NCI-H1105 (cell line): ENCODE data around the gene KCNQ1.

Experiments used
- DNase-seq: peaks from one replicate; lab custom pipeline; 2025; lab: John Stamatoyannopoulos, UW

The KCNQ1 gene

GRCh38 chr11:2577991-2578928 lies 133.5 kb downstream of the KCNQ1 start:
- no peak for DNase-seq

- DNase-seq, result no peak
Measured at GRCh38 chr11:2578929-2579270, 134.1 kb downstream of the KCNQ1 start.

DNA sequence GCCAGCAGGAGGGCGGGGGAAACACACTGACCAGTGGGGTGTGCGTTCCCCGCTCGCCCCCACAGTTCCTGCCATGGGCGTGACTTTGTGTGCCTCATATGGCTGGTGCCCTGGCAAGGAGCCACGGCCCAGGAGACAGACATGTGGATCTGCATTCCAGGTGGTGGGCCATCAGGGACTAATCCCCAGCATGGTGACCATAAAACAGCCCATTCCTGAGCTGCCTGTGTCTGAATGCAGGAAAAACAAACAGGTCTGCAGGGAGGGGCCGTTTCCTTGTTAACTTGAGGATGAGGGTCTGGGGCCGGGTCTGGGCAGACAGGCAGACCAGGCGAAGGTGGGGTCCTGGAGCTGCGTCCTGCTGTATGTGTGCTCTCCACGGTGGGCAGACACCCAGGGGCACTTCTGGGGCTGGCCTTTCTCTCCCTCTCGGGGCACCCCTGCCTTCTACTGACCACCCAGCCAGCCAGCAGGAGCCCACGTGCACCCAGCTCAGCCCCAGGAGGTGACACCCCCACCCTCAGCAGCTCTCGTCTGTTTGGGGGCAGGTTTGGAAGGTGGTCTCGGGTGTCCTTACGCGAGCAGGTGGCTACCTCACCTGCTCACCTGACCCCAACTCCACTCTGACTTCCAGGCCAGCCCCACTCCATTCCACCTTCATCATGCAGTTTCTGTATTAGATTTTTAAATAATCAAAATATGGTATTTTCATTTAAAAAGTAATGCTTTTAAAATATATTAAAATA lies 134.7 kb downstream of the KCNQ1 start:
- DNase-seq, result no peak

- no peak for DNase-seq
Measured at GRCh38 chr11:2580061-2580421, 135.2 kb downstream of the KCNQ1 start.

DNA sequence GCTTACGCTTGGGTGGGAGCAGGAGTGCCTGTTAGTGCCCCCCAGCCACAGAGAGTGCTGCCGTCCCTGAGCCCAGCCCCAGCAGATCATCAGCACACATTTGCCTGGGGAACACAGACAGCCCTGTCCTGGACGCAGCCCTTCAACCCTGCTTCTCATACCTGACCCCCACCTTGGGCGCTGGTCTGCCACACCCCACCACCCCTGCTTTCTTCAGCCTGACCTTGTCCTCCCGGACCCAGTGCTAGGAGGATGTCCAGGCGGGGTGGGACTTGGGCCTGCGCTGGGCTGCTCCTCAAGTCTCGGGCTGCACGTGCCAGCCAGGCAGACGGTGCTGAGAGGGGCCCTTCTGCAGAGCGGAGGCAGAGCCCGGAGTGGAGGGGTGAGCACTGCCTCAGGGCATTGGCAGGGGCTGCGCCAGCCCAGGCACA lies 135.8 kb downstream of the KCNQ1 start:
- no peak for DNase-seq

DNA sequence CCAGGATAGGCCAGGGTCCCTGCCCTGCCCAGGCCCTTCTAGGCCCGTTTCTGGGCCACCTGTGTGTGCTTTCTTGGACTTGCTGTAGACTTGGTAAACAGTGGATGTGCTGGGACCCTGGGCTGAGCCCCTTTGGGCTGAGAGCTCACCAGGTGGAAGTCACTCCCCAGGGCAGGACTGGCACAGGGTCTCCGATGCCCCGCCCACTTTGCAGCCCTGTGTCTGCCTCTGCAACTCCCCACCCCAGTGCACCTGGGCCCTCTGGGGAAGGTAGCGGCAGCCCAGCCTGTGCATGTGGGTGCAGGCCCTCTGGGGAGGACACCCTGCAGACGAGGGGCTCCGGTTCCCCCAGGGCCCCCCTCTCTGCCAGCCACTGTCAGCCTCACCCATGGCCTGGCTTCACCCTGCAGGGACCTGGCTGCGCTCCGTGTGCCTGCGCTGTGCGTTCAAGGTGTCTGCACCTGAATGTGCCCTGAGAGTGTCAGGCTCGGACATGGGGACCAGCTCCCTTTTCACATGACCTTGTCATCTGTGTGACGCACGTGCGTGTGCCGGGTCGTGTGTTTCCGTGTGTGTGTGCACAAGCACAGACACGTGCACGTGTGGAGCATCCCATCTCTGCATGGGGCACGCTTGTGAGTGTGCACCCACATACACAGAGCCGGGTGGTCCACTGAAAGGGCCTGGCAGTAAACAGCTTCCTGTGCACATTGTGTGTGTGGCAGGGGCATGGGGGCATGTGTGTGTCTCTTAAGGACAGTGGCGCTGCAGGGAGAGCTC lies 136.5 kb downstream of the KCNQ1 start:
- DNase-seq, result no peak

DNA sequence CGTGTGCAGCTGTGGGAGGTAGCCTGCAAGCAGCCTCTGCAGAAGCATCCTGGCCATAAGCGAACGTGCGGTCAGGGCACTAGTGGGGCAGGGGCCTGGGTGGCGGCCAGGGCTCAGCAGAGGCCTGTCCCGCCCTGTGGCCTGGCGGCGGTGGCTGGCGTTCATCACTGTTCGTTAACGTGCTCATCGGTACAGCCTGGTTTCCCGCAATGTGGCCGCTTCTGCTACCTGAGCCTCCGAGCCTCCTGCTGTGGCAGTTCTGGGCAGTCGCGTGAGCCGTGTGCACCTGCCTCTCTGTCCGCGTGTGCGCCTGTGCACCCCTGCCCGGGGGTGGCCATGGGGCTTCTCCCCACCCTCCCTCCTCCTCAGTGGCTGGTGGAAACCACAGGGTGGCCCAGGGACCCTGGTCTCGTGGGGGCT lies 137.1 kb downstream of the KCNQ1 start:
- no peak for DNase-seq

DNA sequence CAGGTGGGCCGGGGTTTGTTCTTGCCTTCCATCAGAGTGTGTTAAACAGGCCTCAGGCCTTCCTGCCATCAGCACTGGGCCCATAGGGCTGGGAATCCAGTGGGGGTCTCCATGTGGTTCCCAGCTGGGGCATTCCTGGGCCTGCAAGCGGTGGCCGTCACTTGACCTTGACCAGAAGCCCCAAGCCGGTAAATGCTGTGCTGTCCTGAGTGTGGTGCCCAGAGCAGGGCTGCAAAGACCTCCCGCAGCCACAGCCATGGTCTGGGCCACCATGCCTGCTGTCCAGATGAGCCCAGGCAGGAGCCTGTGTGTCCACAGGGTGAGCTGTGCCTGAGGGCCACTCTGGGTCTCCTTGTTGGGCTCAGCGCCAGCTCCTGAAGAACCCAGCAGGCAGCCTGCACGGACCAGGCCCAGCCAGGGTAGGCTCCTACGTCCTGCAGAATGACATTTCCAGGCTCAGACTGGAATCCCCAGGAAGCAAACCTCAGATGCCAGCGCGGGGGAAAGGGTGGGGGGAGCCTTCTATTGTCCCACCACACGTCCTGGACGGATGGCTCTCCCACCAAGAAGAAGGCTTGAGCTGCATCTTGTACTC lies 137.6 kb downstream of the KCNQ1 start:
- DNase-seq, result no peak

DNA sequence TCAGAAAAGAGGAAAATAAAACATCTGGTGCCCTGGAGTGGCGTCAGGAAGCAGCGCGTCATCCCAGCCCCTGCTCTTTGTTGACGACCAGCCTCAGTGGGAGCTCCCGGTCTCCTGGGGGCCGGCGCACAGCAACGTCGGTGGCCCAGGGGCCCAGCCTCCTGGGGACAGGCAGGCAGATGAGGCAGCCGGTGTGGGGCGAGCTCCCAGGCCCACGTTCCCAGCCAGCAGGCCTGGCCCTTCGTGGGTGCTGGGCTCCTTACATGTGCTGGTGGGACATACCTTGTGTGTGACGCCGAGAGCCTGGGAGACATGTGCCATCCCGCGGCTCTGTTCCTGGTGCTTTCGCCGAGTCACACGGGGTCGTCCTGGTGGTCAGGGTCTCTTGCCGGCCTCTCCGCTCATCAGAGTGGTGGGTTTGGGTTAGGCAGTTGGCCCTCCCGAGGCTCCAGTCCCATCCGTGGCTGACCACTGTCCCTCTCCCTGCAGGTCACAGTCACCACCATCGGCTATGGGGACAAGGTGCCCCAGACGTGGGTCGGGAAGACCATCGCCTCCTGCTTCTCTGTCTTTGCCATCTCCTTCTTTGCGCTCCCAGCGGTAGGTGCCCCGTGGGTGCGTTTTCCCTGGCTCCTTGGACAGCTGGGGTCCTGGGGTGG lies 138.3 kb downstream of the KCNQ1 start:
- DNase-seq, result no peak

DNA sequence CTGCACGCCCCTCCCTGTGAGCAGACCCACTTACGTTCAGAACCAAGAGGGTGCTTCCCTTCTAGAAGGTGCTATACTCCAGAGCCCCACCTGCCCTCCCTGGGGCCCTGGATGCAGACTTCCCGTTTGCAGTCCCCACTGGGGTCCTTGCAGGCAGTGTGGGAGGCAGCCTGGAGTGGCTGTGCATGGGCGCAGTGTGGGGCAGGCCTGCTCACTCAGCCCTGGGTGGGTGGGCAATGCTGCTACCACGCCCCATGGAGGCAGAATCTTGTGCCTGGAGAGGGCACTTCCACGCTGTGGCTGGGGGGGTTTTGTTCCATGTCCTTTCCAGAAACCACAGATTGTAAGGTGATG lies 138.8 kb downstream of the KCNQ1 start:
- no peak for DNase-seq

DNA sequence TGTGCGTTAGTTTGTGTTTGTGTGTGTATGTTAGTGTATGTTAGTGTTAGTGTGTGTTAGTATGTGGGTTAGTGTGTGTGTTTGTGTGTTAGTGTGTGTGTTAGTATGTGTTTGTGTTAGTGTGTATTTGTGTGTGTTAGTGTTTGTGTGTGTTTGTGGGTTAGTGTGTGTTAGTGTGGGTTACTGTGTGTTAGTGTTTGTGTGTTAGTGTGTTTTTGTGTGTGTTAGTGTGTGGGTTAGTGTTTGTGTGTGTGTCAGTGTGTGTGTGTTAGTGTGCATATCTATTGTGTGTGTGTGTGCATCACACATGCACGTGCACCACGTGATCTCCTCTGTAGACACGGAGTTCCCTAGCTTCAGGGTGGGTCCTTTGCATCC lies 139.6 kb downstream of the KCNQ1 start:
- no peak for DNase-seq

GRCh38 chr11:2584812-2585565 lies 140.2 kb downstream of the KCNQ1 start:
- no peak for DNase-seq

DNA sequence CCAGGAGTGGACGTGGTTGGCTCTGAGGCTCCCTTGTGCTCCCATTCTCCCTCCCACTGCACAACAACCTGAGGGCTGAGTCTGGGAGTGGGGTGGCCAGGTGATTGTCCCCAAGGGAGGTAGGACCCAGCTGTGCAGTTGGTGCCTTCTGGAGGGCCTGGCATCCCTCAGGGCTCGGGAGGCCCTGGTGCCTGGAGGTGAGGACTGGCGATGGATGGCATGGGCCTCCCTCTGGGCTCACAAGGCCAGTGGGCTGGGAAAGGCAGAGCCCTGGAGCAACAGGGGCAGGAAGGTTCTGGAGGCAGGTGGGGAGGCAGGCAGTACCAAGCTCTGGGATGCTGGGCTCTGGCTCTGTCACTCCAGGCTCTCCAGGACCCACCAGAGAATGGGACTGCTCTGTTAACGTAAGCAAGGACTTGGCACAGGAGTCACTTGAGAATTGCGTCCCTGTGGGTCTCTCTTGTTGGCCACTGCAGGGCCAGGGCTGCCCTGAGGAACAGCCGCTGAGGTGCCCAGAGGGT lies 140.8 kb downstream of the KCNQ1 start:
- no peak for DNase-seq

DNA sequence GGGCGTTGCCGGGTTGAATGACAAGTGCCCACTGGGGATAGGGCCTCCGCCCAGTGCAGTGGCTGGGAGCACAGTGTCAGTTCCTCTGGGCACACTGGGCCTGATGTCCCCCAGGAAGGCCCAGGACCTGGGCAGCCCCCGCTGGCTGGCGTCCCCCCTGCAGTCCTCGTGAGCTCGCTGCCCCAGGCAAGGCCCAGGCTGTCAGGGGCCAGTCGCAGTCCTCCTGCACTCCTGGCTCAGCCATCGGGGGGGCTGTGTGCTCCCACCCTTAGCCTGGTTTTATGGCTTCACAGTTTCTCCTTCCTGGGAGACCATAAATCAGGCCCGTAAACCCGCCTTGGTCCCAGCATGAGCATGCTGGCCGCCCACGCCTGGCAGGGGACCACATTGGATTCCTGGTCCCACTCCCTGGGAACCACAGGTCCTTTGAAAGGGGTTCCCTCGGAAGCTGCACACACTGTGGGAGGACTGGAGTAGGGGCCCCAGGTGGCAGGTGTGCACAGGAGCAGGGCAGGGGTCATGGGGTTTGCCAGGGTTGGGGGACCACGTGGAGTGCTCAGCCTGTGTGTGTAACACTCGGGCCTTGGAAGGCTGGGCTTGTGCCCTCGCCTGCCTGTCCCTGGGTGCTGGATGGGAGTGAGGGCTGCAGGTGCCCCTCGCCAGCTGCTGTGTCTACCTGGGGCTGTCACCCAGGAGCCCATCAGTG lies 141.4 kb downstream of the KCNQ1 start:
- DNase-seq, result no peak

DNA sequence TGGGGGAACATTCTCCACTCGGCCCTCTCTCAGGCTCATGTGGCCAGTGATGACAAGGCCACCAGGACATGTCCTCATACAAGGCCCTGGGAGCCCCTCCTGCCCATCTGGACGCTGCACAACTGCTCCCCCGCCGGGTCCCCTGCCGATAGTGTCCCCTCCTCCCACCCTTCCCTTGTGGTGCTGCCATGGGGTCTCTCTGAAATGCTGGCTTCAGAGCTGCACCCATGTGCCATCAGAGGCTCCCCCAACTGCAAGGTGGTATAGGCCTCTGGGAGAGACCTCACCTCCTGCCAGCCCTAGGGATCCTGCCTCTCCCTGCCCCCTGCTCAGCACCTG lies 142.0 kb downstream of the KCNQ1 start:
- no peak for DNase-seq

DNA sequence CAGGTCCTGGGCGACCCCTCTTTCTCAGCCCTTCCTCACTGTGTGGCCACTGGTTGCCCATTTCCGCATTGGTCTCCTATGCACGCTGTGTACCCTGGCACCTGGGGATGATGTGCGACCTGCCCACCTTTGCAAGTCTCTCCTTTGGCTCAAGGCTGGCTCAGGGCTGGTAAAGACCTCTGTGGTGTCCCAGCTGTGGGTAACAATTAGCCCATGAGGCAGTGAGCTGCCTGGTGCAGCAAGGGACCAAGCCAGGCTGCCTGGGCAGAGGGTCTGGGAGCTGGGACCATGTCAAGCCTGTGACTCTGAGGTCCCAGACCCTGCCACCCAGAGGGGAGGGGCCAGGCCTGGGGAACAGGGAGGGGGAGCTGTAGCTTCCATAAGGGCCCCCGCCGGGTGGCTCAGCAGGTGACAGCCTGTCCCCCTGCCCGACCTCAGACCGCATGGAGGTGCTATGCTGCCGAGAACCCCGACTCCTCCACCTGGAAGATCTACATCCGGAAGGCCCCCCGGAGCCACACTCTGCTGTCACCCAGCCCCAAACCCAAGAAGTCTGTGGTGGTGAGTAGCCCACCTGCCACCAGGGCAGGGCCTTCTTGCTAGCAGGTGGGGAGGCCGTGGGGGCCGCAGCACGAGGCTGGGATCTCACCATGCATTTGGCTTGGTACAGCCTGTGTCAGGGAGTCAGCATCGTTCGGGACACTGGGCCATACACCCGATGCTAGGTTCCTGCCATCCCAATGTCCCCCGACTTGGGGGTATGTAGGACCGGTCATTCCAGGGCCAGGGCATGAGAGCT lies 142.5 kb downstream of the KCNQ1 start:
- no peak for DNase-seq

GRCh38 chr11:2587976-2588748 lies 143.4 kb downstream of the KCNQ1 start:
- DNase-seq, result no peak

GRCh38 chr11:2588809-2589537 lies 144.2 kb downstream of the KCNQ1 start:
- DNase-seq, result no peak
